GM19193 (cell line): ENCODE data around the gene TMEM238L.

Source experiments
- POLR2A ChIP-seq: IDR thresholded peaks from 4 replicates; pipeline ENCODE4 v1.6.1; 2011; ENCODE audit not compliant: insufficient read depth, insufficient read length; ENCODE audit errors: extremely low read depth

The TMEM238L gene

DNA sequence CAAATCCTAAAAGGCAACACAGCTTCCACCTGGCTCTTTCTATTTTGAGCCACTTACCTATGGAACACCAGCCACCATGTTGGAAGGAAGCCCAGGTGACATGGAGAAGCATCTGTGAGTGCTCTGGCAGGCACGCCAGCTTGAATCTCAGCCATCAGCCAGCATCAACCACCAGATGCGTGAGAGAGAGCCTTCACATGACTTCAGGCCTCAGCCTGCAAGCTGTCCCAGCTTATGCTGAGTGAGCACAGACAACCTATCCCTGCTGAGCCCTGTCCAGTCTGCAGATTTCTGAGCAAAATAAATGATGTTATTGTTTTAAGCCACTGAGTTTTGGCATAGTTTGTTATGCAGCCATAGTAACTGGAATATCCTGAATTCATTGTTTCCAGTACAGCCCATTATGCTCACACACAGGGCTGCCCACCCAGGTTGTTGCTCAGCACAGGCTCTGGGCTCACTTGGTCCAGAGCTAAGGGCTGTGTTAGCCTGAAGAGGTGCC, 35.1 kb downstream of the TMEM238L start:
- TF ChIP-seq POLR2A = no peak

GRCh38 chr17:10767232-10767631, 36.7 kb downstream of the TMEM238L start:
- no peak for TF ChIP-seq POLR2A

DNA sequence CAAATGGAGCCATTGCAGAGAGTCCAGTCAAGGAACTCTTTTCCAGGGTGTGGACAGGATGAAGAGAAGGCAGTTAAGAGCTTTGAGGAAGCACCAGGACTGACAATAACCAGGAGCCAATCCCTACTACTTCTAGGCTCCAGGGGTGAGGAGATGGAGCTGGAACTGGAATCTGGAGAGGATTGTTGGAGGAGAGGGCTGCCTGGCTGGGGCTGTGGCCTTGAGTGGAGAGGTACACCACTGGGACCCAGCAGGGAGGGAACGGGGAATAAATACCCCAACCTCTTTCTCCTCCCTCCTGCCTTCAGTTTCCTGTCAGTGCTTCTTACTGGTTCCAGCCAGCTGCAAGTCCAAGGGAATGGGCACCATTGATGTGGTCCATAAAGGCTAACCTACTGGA, 41.9 kb downstream of the TMEM238L start:
- TF ChIP-seq POLR2A = no peak

GRCh38 chr17:10761281-10761680, 42.6 kb downstream of the TMEM238L start:
- TF ChIP-seq POLR2A = no peak

GRCh38 chr17:10758062-10758461, 45.8 kb downstream of the TMEM238L start:
- no peak for TF ChIP-seq POLR2A

GRCh38 chr17:10757647-10758046, 46.3 kb downstream of the TMEM238L start:
- no peak for TF ChIP-seq POLR2A

DNA sequence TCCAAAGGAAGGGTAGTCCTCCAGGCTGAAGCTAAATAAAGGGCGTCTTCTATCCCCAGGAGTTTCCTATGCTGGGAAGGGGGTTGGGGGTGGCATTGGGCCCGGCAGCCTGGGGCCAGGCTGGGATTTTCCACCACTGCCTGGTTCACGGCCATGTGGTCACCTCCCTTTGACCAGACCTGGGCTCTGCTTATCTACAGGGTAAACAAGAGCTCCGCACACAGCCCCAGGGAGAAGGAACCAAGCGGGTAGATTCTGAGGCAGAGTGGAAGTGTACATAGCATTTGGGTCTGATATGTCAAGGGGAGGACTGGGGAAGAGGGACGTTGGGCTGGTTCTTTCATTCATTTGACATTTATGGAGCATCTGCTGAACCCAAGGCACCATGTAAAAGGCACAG, 46.8 kb downstream of the TMEM238L start:
- no peak for TF ChIP-seq POLR2A

DNA sequence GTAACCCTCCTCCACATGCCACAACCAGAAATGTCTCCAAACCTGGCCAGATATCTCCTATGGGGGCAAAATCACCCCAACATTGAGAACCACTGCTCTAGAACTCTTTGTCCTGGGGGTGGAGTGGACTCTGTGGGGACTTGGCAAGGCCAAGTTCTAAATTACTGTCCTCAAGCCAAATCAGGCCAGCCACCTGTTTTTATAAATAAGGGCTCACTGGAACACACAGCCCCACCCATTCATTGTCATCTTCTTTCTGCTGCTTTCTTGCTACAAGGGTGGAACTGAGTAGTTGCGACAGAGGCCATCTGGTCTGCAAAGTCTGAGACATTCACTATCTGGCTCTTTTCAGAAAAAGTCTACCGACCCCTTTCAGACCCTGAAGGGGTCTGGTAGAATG, 47.3 kb downstream of the TMEM238L start:
- no peak for TF ChIP-seq POLR2A

DNA sequence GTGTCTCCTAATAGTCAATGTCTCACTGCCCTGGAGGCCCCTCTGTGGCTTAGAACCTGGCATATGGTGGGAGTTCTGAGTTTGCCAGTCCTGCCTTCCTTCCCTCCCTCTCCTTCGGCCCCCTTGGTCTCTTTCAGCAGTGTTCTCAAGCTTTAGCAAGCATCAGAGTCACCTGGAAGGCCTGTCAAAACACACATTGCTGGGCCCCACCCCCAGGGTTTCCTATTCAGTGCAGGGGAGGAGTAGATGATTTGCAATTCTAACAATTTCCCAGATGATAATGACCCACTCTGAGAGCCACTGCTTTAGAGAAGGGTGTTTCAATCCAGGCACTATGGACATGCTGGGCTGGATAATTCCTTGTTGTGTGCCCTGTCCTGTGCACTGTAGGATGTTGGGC, 47.7 kb downstream of the TMEM238L start:
- TF ChIP-seq POLR2A = no peak

GRCh38 chr17:10755592-10756127, 48.2 kb downstream of the TMEM238L start:
- TF ChIP-seq POLR2A = no peak

DNA sequence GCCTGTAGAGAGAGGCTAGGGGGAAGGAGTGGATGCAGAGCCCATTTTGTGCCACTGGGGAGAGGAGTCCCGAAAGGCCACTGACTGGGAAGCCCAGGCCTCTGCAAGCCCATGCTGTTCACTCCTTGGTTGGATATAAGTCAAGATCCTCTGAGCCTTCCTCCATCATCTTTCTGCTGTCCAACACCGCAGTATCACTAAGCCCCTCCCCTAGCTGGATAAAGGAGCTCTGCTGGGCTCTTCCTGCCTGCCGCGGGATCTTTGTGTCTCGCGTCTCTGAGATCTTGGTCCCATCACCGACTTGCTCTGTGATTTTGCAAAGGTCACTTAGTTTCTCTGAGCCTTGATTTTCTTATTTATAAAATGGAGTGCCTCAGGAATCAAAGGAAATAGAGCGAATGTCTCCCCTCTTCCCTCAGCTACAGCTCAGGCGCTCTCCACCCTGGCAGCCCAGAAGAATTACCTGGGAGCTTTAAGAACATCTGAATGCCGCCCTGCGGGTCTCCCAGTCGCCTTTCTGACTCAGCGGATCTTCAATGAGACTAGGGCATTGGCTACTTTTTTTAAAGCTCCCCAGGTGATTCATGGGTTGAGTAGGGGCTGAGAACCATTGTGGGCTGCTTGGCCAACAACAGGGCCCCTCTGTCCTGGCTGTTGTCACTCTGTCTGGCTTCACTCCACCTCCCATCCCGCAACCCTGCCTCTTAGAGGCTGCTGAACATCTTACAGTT, 48.9 kb downstream of the TMEM238L start:
- no peak for TF ChIP-seq POLR2A

- TF ChIP-seq POLR2A = no peak
These were observed 49.8 kb downstream of the TMEM238L start for GRCh38 chr17:10754109-10754508.

DNA sequence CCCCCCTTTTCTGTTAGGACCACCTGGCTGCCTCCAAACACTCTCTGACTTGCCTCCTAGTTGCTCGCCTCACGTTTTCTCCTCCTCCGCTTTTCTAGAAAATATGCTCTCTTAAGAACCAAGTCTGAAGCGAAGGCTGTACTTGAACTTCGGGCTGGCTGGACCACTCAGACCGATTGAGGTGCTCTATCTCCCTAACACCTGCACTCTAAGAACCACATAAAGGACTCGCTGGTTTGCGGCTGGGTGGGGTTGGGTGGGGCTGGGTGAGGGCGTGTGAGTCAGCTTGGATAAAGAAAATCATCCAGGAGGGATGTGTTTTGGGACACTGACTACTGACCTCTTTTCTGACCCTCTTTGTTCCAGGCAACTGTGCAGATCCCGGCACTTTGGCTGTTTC, 51.2 kb downstream of the TMEM238L start:
- no peak for TF ChIP-seq POLR2A

DNA sequence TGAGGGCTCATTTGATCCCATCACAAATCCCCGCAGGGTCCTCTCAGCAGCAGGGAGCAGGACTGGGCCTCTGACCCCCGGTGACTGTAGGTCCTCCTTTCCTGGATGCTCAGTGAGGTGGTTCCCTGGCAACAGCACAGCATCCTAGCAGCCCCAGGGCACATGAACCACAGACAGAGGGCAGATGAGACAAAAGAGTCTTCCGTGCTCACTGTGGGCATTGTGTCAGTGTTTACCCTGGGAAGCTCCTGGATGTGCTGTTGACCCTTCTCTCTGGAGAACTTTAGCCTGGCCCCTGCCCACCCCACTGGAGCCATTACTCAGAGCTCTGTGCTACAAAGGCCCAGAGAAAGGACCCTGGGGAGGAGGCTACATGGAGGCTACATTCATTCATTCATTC, 52.3 kb downstream of the TMEM238L start:
- TF ChIP-seq POLR2A = no peak

DNA sequence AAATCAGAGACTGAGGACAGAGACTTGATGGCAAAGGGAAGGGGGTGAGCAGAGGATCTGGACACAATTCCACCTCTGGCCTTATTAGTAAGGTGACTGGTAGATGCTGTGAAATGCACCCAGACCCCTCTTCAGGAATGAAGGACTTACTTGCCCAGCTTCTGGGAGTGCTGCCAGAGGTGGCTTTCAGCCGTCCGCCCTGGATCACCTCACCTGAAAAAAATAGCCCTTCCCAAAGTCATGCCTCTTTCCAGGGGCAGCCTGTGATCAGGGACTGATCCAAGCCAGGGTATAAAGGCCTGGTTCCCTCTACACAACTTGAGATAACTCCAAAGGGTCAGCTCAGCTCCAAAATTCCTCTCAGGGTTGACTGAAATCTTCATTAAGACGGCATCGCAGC, 53.7 kb downstream of the TMEM238L start:
- no peak for TF ChIP-seq POLR2A

DNA sequence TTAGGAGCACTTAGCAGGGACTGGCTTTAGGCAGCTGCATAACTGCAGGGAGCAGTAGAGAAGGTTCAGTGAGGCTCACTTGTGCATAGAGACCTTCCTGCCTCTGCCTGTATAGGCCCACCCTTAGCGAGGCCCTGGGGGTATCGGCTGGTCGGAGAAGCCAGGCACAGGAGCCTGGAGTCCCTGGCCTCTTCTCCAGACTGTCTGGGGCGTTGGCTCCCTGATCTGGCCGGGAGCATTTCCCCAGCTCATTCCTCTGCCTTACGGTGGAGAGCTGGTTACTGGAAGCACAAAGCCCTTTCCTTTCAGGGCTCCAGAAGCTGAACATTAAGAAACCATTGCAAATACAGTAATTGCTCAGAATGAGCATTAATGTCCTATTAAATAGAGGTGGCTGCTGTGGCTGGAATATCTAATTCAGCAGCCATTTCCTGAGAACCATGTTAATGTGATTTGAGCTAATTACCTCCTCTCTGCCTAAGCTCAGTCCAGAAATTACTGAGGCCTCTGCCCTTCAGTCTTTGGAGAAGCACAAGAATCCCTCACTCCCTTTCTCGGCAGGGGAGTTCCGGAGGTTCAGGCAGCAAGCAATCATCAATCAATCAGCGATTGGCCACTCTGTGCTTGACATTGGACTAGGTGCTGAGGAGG, 55.2 kb downstream of the TMEM238L start:
- TF ChIP-seq POLR2A = no peak

DNA sequence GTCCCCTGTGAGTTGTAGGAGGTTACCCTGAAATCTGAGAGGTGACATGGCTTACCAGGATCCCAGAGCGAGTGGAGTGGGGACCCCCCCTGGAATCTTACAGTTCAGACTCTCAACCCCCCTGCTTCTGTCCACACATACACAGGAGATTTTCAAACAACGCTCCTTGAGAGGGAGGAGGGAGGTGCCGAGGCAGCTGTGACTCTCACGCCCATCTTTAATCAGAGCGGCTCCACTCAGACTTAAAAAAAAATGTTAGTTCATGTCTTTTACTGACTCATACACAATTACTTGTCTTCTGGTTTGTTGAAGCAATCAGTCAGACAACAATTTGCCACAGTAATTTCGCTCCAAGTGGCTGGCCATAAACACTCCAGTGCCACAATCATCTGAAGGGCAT, 58.7 kb downstream of the TMEM238L start:
- TF ChIP-seq POLR2A = no peak
